HepG2 (cell line): ENCODE results near the gene SCNM1.

Experiments used
- ZKSCAN8 ChIP-seq: IDR thresholded peaks from 2 replicates; pipeline ENCODE4 v1.6.1; 2016; ENCODE audit warnings: borderline replicate concordance, missing genetic modification reagents, missing compliant biosample characterization
- TF ChIP-seq, protein P1 (sequence below), 2 experiments: sonication (generic) in 1 of 2; formaldehyde crosslinking in 1 of 2; IDR thresholded peaks; 2 replicates each; pipeline versions ENCODE4 v1.5.1 to v1.6.1; 2011 to 2020; ENCODE audit warnings: borderline replicate concordance in 1 of 2, low read depth in 1 of 2, low read length in 1 of 2, mild to moderate bottlenecking in 1 of 2, missing genetic modification reagents in 1 of 2, moderate library complexity in 1 of 2

DNA sequence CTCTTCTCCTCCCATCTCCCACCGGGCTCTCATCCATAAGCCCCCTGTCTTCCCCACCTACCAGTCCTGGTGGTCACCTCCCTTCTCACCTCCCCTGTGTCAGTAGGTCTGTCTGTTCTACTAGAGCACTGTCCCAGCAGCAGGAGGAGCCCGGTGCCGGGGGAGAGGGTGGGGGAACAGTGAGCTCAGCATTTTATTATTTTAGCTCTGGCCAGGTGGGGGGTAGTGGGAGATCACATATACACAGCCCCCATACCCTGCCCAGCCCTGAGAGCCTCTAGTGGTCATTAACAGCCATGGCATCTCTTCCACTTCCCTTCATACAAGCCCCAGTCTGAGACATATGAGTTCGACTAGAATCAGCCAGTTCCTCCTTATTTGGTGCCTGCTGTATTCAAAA is 9.9 kb downstream of the SCNM1 start, which contains the start of gene TMOD4:
- TF ChIP-seq, protein P1, sequence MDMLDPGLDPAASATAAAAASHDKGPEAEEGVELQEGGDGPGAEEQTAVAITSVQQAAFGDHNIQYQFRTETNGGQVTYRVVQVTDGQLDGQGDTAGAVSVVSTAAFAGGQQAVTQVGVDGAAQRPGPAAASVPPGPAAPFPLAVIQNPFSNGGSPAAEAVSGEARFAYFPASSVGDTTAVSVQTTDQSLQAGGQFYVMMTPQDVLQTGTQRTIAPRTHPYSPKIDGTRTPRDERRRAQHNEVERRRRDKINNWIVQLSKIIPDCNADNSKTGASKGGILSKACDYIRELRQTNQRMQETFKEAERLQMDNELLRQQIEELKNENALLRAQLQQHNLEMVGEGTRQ (IDR thresholded peaks at IDR 0.05; ENCODE audit: low read depth, low read length): no peak
- TF ChIP-seq, protein P1 (CRISPR knock-in tag; IDR thresholded peaks at IDR 0.05; ENCODE audit: borderline replicate concordance): no peak
- TF ChIP-seq ZKSCAN8: no peak
